Colon (tissue), 2 donors: ENCODE results near the gene PLXDC1.

Experiments used
- FAIRE-seq: peaks from 2 replicates; lab custom pipeline; 2012; peaks lifted over from hg19 to GRCh38; lab: Jason Lieb, UNC
- donor health status: control.
- donor health status: control.

PLXDC1 gene

GRCh38 chr17:39014044-39014794, 137.2 kb downstream of the PLXDC1 start:
- no peak for FAIRE-seq
